OCI-LY3 (cell line): ENCODE data around the gene UBAC2.

Source experiments
- CTCF ChIP-seq: fragments of 200-600, 300-600 bp; sonication (generic); IDR thresholded peaks from 2 replicates; pipeline ENCODE4 v1.5.1; 2014; ENCODE audit warnings: antibody characterized with exemption, low read length, low read depth
- EZH2phosphoT487 ChIP-seq: fragments of 200-600 bp; shearing (Covaris generic); IDR thresholded peaks from 2 replicates; pipeline ENCODE4 v1.6.1; 2018; ENCODE audit warnings: antibody characterized with exemption, mixed run types, low read depth

- TF ChIP-seq EZH2phosphoT487, result no peak
- no peak for TF ChIP-seq CTCF
These were observed 45.4 kb downstream of the UBAC2 start for GRCh38 chr13:99246100-99246499.
